Neural progenitor cell (in vitro differentiated cells): Measurements from ENCODE around the gene MRAS.

Source experiments
- EZH2 ChIP-seq: fragments of 200-600 bp; sonication (generic); IDR thresholded peaks from 2 replicates; pipeline ENCODE4 v1.6.1; 2017; ENCODE audit warnings: antibody characterized with exemption, mild to moderate bottlenecking, moderate library complexity
- EZH2phosphoT487 ChIP-seq: fragments of 200-600 bp; sonication (generic); IDR thresholded peaks from 2 replicates; pipeline ENCODE4 v1.6.1; 2017; ENCODE audit warnings: antibody characterized with exemption
- TF ChIP-seq, protein P1 (sequence below): fragments of 200-600 bp; sonication (generic); IDR thresholded peaks from 2 replicates; pipeline ENCODE4 v1.5.1; 2017; ENCODE audit warnings: antibody characterized with exemption, mild to moderate bottlenecking

DNA sequence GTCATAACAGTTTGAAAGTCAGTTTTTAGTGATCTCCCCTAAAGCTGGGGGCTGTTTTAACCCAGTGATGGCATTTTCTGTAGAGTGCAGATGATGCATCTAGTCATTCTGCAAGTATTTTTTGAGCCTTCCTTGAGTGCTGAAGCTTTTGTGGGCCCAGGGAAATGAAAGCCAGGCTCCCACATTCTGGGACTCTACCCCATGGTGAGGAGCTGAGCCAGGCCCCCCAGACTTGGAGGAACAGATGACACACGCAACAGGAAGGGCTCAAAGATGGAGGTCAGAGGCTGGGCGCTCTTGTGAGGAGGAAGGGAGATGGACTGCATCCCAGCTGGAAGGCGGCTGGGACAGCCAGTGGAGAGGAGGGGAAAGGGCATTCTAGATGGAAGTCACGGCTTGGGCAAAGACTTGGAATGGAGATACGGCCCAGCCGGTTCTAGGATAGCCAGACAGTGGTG, 40.8 kb downstream of the MRAS start:
- TF ChIP-seq, protein P1, sequence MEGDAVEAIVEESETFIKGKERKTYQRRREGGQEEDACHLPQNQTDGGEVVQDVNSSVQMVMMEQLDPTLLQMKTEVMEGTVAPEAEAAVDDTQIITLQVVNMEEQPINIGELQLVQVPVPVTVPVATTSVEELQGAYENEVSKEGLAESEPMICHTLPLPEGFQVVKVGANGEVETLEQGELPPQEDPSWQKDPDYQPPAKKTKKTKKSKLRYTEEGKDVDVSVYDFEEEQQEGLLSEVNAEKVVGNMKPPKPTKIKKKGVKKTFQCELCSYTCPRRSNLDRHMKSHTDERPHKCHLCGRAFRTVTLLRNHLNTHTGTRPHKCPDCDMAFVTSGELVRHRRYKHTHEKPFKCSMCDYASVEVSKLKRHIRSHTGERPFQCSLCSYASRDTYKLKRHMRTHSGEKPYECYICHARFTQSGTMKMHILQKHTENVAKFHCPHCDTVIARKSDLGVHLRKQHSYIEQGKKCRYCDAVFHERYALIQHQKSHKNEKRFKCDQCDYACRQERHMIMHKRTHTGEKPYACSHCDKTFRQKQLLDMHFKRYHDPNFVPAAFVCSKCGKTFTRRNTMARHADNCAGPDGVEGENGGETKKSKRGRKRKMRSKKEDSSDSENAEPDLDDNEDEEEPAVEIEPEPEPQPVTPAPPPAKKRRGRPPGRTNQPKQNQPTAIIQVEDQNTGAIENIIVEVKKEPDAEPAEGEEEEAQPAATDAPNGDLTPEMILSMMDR: no peak
- TF ChIP-seq EZH2: no peak
- no peak for TF ChIP-seq EZH2phosphoT487
